Measurements from ENCODE around the gene FASTK. TPM values are rescaled to one million over a fixed set of nuclear protein-coding genes. Genes with fewer than 3 reads are reported as not detected.

The FASTK gene
- total and polyA plus RNA-seq, 2 donors (not counting 3 experiments of a cell fraction or from before 2014, with no cell fraction given), result 73.3 to 113 TPM

GRCh38 chr7:151086802-151087244 lies 6.2 kb upstream of the FASTK start:
- ChIA-PET POLR2A (no interaction called here), CTCF (interaction anchor here (3.6 kb wide), 1 partner anchor 29 kb away, joined by 15 read pairs; no protein-coding TSS in a partner anchor)
- Histone ChIP-seq H3K9me1 (replicated peaks; ENCODE audit: control insufficient read depth, extremely low read depth, insufficient read depth, low read length) (no peaks in the 10 kb centered on the region), H3K27me3 (ENCODE audit: control insufficient read depth in 2 of 2, insufficient read depth in 2 of 2, low read length in 2 of 2) (no peaks in the 10 kb centered on the region), H3K4me1 (ENCODE audit: control insufficient read depth, extremely low read depth, insufficient read depth, low read length) (peaks cover 59% of the 10 kb centered on the region), H2AFZ (ENCODE audit: low read depth, low read length) (no peak overlapping the region), H3K9ac (replicated peaks; ENCODE audit: extremely low read depth, insufficient read depth, low read length) (peak overlapping the region; percentile 78), H3K27ac (ENCODE audit: insufficient read depth, low read depth, low read length) (peak overlapping the region; percentile 98), H3K36me3 (ENCODE audit: control insufficient read depth in 2 of 2, extremely low read depth in 1 of 2, insufficient read depth in 2 of 2, low read length in 2 of 2) (peaks cover 0 to 1% of the 10 kb centered on the region in 2 experiments), H3K79me2 (ENCODE audit: control insufficient read depth, insufficient read depth, low read length) (peaks cover 55% of the 10 kb centered on the region), H3K4me2 (ENCODE audit: insufficient read depth, low read length) (peak overlapping the region; percentile 94), H3K9me3 (replicated peaks; ENCODE audit: control insufficient read depth, insufficient read depth, low read length) (no peaks in the 10 kb centered on the region), H4K20me1 (replicated peaks; ENCODE audit: control insufficient read depth, extremely low read depth, insufficient read depth, low read length) (no peaks in the 10 kb centered on the region), H3K4me3 (replicated peaks in 1 of 3; ENCODE audit: insufficient read depth in 1 of 3, low read depth in 1 of 3, low read length in 3 of 3) (peak overlapping the region; percentile 81 to 96 (median 82))
- intact Hi-C loops (cut with micrococcal nuclease) (no loop called here), dilution Hi-C loops (cut with MboI; ENCODE audit: extremely low pct_ligation_motif_present, low sequenced_read_pairs) (no loop called here)
- FAIRE-seq (no peak), DNase-seq (ENCODE audit: low read depth, low spot score) (no peak)
- TF ChIP-seq POLR2AphosphoS5 (IDR thresholded peaks at IDR 0.05; ENCODE audit: insufficient read depth, low read depth, low read length) (no peak), MAX (IDR thresholded peaks at IDR 0.05; ENCODE audit: insufficient read depth, insufficient read length) (no peak), FOS (IDR thresholded peaks at IDR 0.05; ENCODE audit: borderline replicate concordance, insufficient read depth, low read length) (no peak), GATA2 (IDR thresholded peaks at IDR 0.05; ENCODE audit: insufficient read depth, insufficient read length, low read depth, low read length) (no peak), POLR2A (IDR thresholded peaks at IDR 0.05; ENCODE audit: low read depth, low read length) (no peak), MYC (IDR thresholded peaks at IDR 0.05; ENCODE audit: low read depth, low read length) (no peak), EZH2 (IDR thresholded peaks at IDR 0.05; ENCODE audit: borderline replicate concordance, low read depth, low read length, severe bottlenecking) (no peak), JUN (IDR thresholded peaks at IDR 0.05; ENCODE audit: borderline replicate concordance, insufficient read depth, insufficient read length, low read depth) (no peak), CTCF (IDR thresholded peaks at IDR 0.05; ENCODE audit: extremely low read depth in 1 of 2, insufficient read depth in 1 of 2, low read depth in 1 of 2, low read length in 2 of 2) (no peak)
- BruUV-seq (replicated peaks), result no TSS peak
